K562 (cell line): ENCODE results near the gene ALG9. TPM values are rescaled to one million over a fixed set of nuclear protein-coding genes. Genes with fewer than 3 reads are reported as not detected.

Source experiments
- ATAC-seq: fragments of 200-7000 bp; cut with Tn5 transposase; 3 replicates; pipeline ENCODE4 v1.9.1; 2020; ENCODE audit warnings: moderate library complexity
- BruUV-seq: library from RNA; stranded (reverse); fragments of 400-500 nt; replicated peaks from 2 replicates; lab custom pipeline; 2021; lab: Mats Ljungman, UMichigan
- CTCF ChIA-PET: fragments of 300-600 bp; formaldehyde crosslinking; extraction: SDS; loops from one replicate; lab custom pipeline; 2021; ENCODE audit warnings: low intra/inter-chr PET ratio; lab: Yijun Ruan, JAX
- POLR2A ChIA-PET: fragments of 300-600, 350-650 bp; sonication (Branson Sonifier 250); formaldehyde crosslinking; extraction: SDS; loops from one replicate; lab custom pipeline; 2021; ENCODE audit warnings: antibody characterized with exemption, inconsistent platforms; lab: Yijun Ruan, JAX
- DNase-seq, 4 experiments: peaks; one replicate each; pipeline versions ENCODE4 v3.0.0 to v3.0.0-alpha.2; 2011 to 2018; ENCODE audit warnings: low spot score in 3 of 4, mixed read lengths in 3 of 4; ENCODE audit errors: extremely low read depth in 1 of 4
- FAIRE-seq: peaks from 2 replicates; lab custom pipeline; 2011; peaks lifted over from hg19 to GRCh38; lab: Jason Lieb, UNC
- H2AFZ ChIP-seq: 2 replicates; pipeline ENCODE4 v1.6.0; 2011; ENCODE audit warnings: low read depth, low read length, control low read depth, inconsistent platforms
- H3K27ac ChIP-seq: fragments of 200-600 bp; 3 replicates; pipeline ENCODE4 v1.8.0; 2011; ENCODE audit warnings: low read depth, mild to moderate bottlenecking, control low read depth, inconsistent platforms, low read length, moderate library complexity, mixed read lengths; ENCODE audit errors: extremely low read depth
- H3K27me3 ChIP-seq, 2 experiments: fragments of 300-600 bp in 1 of 2; 2 replicates in 1 of 2; 3 replicates in 1 of 2; pipeline versions ENCODE4 v1.6.0 to v1.8.0; 2011; ENCODE audit warnings: inconsistent platforms in 2 of 2, low read length in 2 of 2, mild to moderate bottlenecking in 1 of 2, mixed read lengths in 1 of 2, moderate library complexity in 1 of 2; ENCODE audit not compliant: control insufficient read depth in 2 of 2, insufficient read depth in 2 of 2
- H3K36me3 ChIP-seq: fragments of 300-600 bp; 3 replicates; pipeline ENCODE4 v1.8.0; 2011; ENCODE audit warnings: mild to moderate bottlenecking, low read length, inconsistent platforms; ENCODE audit not compliant: control insufficient read depth, insufficient read depth
- H3K4me1 ChIP-seq, 2 experiments: fragments of 200-600 bp in 1 of 2; replicated peaks in 1 of 2; 2 replicates in 1 of 2; 3 replicates in 1 of 2; pipeline versions ENCODE4 v1.5.1 to v1.8.0; 2011; ENCODE audit warnings: inconsistent platforms in 2 of 2, low read length in 2 of 2, mild to moderate bottlenecking in 1 of 2, mixed read lengths in 1 of 2, moderate library complexity in 1 of 2; ENCODE audit not compliant: control insufficient read depth in 2 of 2, insufficient read depth in 2 of 2
- H3K4me2 ChIP-seq: 2 replicates; pipeline ENCODE4 v1.6.1; 2011; ENCODE audit warnings: low read length, control low read depth, inconsistent platforms, mixed read lengths; ENCODE audit not compliant: insufficient read depth
- H3K4me3 ChIP-seq: fragments of 200-600 bp; sonication (generic), shearing (Covaris generic); 2 replicates; pipeline ENCODE4 v1.5.1; 2016; ENCODE audit warnings: control low read depth, inconsistent platforms
- H3K79me2 ChIP-seq: fragments of 200-600 bp; 3 replicates; pipeline ENCODE4 v1.8.0; 2011; ENCODE audit warnings: low read length, inconsistent platforms; ENCODE audit not compliant: control insufficient read depth, insufficient read depth
- H3K9ac ChIP-seq, 2 experiments: 2 replicates each; pipeline versions ENCODE4 v1.6.0 to v1.6.1; 2011; ENCODE audit warnings: low read depth in 2 of 2, low read length in 2 of 2, control low read depth in 1 of 2, inconsistent platforms in 1 of 2, mild to moderate bottlenecking in 1 of 2, mixed read lengths in 1 of 2; ENCODE audit not compliant: insufficient read depth in 1 of 2
- H3K9me1 ChIP-seq: one replicate; pipeline ENCODE4 v1.6.0; 2011; ENCODE audit warnings: inconsistent platforms, mild to moderate bottlenecking, low read length, moderate library complexity; ENCODE audit not compliant: control insufficient read depth, insufficient read depth
- H3K9me3 ChIP-seq: replicated peaks from 2 replicates; pipeline ENCODE4 v1.5.1; 2011; ENCODE audit warnings: low read depth, low read length, inconsistent platforms; ENCODE audit not compliant: control insufficient read depth, insufficient read depth
- H4K20me1 ChIP-seq: replicated peaks from 2 replicates; pipeline ENCODE4 v1.6.1; 2011; ENCODE audit warnings: low read length, inconsistent platforms, mixed read lengths; ENCODE audit not compliant: control insufficient read depth, insufficient read depth
- ADNP ChIP-seq: fragments of 200-800 bp; sonication (Bioruptor generic); IDR thresholded peaks from 2 replicates; pipeline ENCODE4 v1.6.1; 2016; ENCODE audit warnings: missing genetic modification characterization, missing compliant biosample characterization
- CTCFL ChIP-seq: IDR thresholded peaks from 2 replicates; pipeline ENCODE4 v1.6.1; 2011; ENCODE audit warnings: borderline replicate concordance, low read depth, mild to moderate bottlenecking, moderate library complexity, low read length; ENCODE audit not compliant: insufficient read depth, poor library complexity, severe bottlenecking
- HNRNPLL ChIP-seq: fragments of 200-400 bp; formaldehyde crosslinking; IDR thresholded peaks from 2 replicates; pipeline ENCODE4 v1.6.1; 2017; ENCODE audit warnings: low read length, low read depth, mild to moderate bottlenecking; ENCODE audit not compliant: poor library complexity, severe bottlenecking
- MAFF ChIP-seq: IDR thresholded peaks from 2 replicates; pipeline ENCODE4 v1.6.1; 2012; ENCODE audit warnings: low read length, improper control_type of control experiment
- MNT ChIP-seq, 2 experiments: fragments of 450-650 bp; conservative IDR thresholded peaks; 2 replicates each; pipeline ENCODE4 v1.6.1; 2017; ENCODE audit warnings: mild to moderate bottlenecking in 2 of 2, moderate library complexity in 2 of 2
- U2AF2 ChIP-seq: fragments of 200-400 bp; formaldehyde crosslinking; optimal IDR thresholded peaks from 2 replicates; pipeline ENCODE3; 2017; ENCODE audit warnings: low read depth, mild to moderate bottlenecking, low read length
- ZNF609 ChIP-seq: sonication (generic); formaldehyde crosslinking; IDR thresholded peaks from 2 replicates; pipeline ENCODE4 v1.8.1; 2023; ENCODE audit warnings: missing genetic modification reagents, mild to moderate bottlenecking, borderline replicate concordance
- WGBS: fragments of 100-300 bp; shearing (Covaris generic); methylation state at CpG from one replicate; pipeline ENCODE4 v1.1.6; 2016; ENCODE audit warnings: low coverage, mixed read lengths; ENCODE audit not compliant: insufficient coverage; ENCODE audit errors: missing lambda C conversion rate; 5-methylcytosine and 5-hydroxymethylcytosine counted together
- in situ Hi-C: fragments of 300-500 bp; cut with MboI; formaldehyde crosslinking; loops from 4 replicates; pipeline ENCODE4 v1.15.0; 2018; ENCODE audit warnings: inconsistent platforms, mixed read lengths
- intact Hi-C: fragments of 100-400 bp; cut with micrococcal nuclease; formaldehyde crosslinking; loops from 2 replicates; pipeline ENCODE4 v1.14.2; 2022
- polyA plus RNA-seq, 8 experiments: library from polyadenylated mRNA; depleted of rRNA in 4 of 8; stranded (reverse) in 5 of 8; unstranded in 3 of 8; fragments of >200 nt; fragmentation: Nextera tagmentation in 2 of 8; fragmentation: Illumina TruSeq in 1 of 8; extraction: Ambion mirVana in 2 of 8; extraction: Trizol in 1 of 8; gene quantifications; 2 replicates each; pipeline versions ENCODE4 v1.2.1 to v1.2.3, GENCODE V29; 2011 to 2014; ENCODE audit warnings: inconsistent platforms in 1 of 8, missing spikeins in 1 of 8
- total RNA-seq, 7 experiments: library from RNA; depleted of rRNA in 6 of 7; stranded (reverse); fragments of >200 nt in 6 of 7; fragmentation: Illumina TruSeq in 2 of 7; extraction: Trizol in 2 of 7; gene quantifications; 2 replicates each; pipeline versions ENCODE4 v1.2.1 to v1.2.3, GENCODE V29; 2011 to 2021; ENCODE audit warnings: low replicate concordance in 1 of 7

The ALG9 gene
- total and polyA plus RNA-seq, 9 of the 15 experiments (the other 6 are each of a cell fraction or from before 2014, with no cell fraction given): 11.5 to 40.5 (median 24.9) TPM

- TF ChIP-seq ZNF609 (CRISPR knock-in tag): no peak
- TF ChIP-seq, all 486 proteins: peak for 0
These were observed 42.6 kb upstream of the ALG9 start (continued) for GRCh38 chr11:111913997-111914396.

- Histone ChIP-seq H3K36me3 (no peaks in the 10 kb centered on the region), H3K27ac (no peak overlapping the region), H3K9me3 (no peaks in the 10 kb centered on the region), H3K4me3 (no peak overlapping the region), H3K79me2 (no peaks in the 10 kb centered on the region), H3K9me1 (peaks cover 3% of the 10 kb centered on the region), H2AFZ (peak overlapping the region; percentile 67), H3K4me1 (peaks cover 35 to 40% of the 10 kb centered on the region in 2 experiments; a peak in 4 of 5 replicates), H3K27me3 (no peaks in the 10 kb centered on the region), H4K20me1 (no peaks in the 10 kb centered on the region), H3K4me2 (no peak overlapping the region; the same call in 1 of the 2 replicates), H3K9ac (peak overlapping the region in 1 of 2 experiments; percentile 61; a peak in 1 of 4 replicates)
- BruUV-seq: no TSS peak
- ATAC-seq (no peak), DNase-seq (peak in 2 of 4 experiments; percentile 37 to 52), FAIRE-seq (no peak)
- in situ Hi-C loops: no loop called here
- intact Hi-C loops: loop anchor here (5.0 kb wide), 1 partner anchor 36 kb away; the partner anchor contains the start of genes CFAP68 and FDXACB1
- POLR2A ChIA-PET: interaction anchor here (0.5 to 0.6 kb wide), 2 partner anchors 25 to 373 kb away, joined by 3 to 5 read pairs; no protein-coding TSS in a partner anchor
- CTCF ChIA-PET: no interaction called here
- 88% methylated on average over 17 of the region's 24 CpGs for WGBS
- TF ChIP-seq MNT (conservative IDR thresholded peaks at IDR 0.05): no peak
- TF ChIP-seq MAFF: no peak
- TF ChIP-seq U2AF2: no peak
- no peak for TF ChIP-seq ADNP (tag)
- TF ChIP-seq CTCFL: no peak
- no peak for TF ChIP-seq HNRNPLL
These were observed 41.9 kb upstream of the ALG9 start for GRCh38 chr11:111913031-111913861.
